Smooth muscle cell (in vitro differentiated cells): ENCODE results near the gene ARID3B. TPM values are rescaled to one million over a fixed set of nuclear protein-coding genes. Genes with fewer than 3 reads are reported as not detected.

ENCODE experiments used
- DNase-seq: peaks from one replicate; lab custom pipeline; 2025; ENCODE audit not compliant: unreplicated experiment; lab: John Stamatoyannopoulos, UW
- H2AFZ ChIP-seq: fragments of 200-600 bp; sonication (generic); 2 replicates; pipeline ENCODE4 v1.6.0; 2016; ENCODE audit warnings: antibody characterized with exemption, low read depth, mild to moderate bottlenecking
- H3F3A ChIP-seq: fragments of 200-600 bp; sonication (generic); 2 replicates; pipeline ENCODE4 v1.6.0; 2017; ENCODE audit warnings: antibody characterized with exemption, low read depth
- H3K27ac ChIP-seq: fragments of 200-600 bp; sonication (generic); 2 replicates; pipeline ENCODE4 v1.5.1; 2016; ENCODE audit warnings: low read depth, mild to moderate bottlenecking
- H3K27me3 ChIP-seq: fragments of 200-600 bp; sonication (generic); 2 replicates; pipeline ENCODE4 v1.6.1; 2016; ENCODE audit warnings: low read depth, mild to moderate bottlenecking
- H3K36me3 ChIP-seq: fragments of 200-600 bp; sonication (generic); 2 replicates; pipeline ENCODE4 v1.5.1; 2016; ENCODE audit warnings: low read depth
- H3K4me1 ChIP-seq: fragments of 200-600 bp; sonication (generic); 2 replicates; pipeline ENCODE4 v1.5.1; 2016; ENCODE audit warnings: low read depth
- H3K4me2 ChIP-seq: fragments of 200-600 bp; sonication (generic); 2 replicates; pipeline ENCODE4 v1.6.0; 2016; ENCODE audit warnings: mild to moderate bottlenecking
- H3K4me3 ChIP-seq: fragments of 200-600 bp; sonication (generic); 2 replicates; pipeline ENCODE4 v1.5.1; 2016; ENCODE audit warnings: mild to moderate bottlenecking
- H3K79me2 ChIP-seq: fragments of 200-600 bp; sonication (generic); 2 replicates; pipeline ENCODE4 v1.6.0; 2016; ENCODE audit warnings: low read depth, mild to moderate bottlenecking
- H3K9ac ChIP-seq: fragments of 200-600 bp; sonication (generic); 2 replicates; pipeline ENCODE4 v1.6.0; 2016; ENCODE audit warnings: low read depth
- H3K9me3 ChIP-seq: fragments of 200-600 bp; sonication (generic); replicated peaks from 2 replicates; pipeline ENCODE4 v1.5.1; 2016; ENCODE audit warnings: low read depth
- H4K20me1 ChIP-seq: fragments of 200-600 bp; sonication (generic); 2 replicates; pipeline ENCODE4 v1.6.0; 2016; ENCODE audit warnings: low read depth
- WGBS: methylation state at CpG from one replicate; pipeline ENCODE4 v1.1.7; 2016; ENCODE audit warnings: low lambda C conversion rate; 5-methylcytosine and 5-hydroxymethylcytosine counted together
- polyA plus RNA-seq: library from polyadenylated mRNA; unstranded; fragments of >200 nt; fragmentation: Nextera tagmentation; extraction: Ambion mirVana; gene quantifications from 2 replicates; pipeline ENCODE4 v1.2.1, GENCODE V29; 2016
- total RNA-seq: library from RNA; depleted of rRNA; stranded (reverse); fragments of >200 nt; gene quantifications from 2 replicates; pipeline ENCODE4 v1.2.3, GENCODE V29; 2014
- TF ChIP-seq, protein P1 (sequence below): fragments of 200-600 bp; sonication (generic); IDR thresholded peaks from 2 replicates; pipeline ENCODE4 v1.5.1; 2017; ENCODE audit warnings: borderline replicate concordance, mild to moderate bottlenecking, antibody characterized with exemption; ENCODE audit not compliant: insufficient read depth, poor library complexity, severe bottlenecking

ARID3B gene
- total and polyA plus RNA-seq, 2 experiments from 2014 or later: 7.2 to 7.7 TPM

DNA sequence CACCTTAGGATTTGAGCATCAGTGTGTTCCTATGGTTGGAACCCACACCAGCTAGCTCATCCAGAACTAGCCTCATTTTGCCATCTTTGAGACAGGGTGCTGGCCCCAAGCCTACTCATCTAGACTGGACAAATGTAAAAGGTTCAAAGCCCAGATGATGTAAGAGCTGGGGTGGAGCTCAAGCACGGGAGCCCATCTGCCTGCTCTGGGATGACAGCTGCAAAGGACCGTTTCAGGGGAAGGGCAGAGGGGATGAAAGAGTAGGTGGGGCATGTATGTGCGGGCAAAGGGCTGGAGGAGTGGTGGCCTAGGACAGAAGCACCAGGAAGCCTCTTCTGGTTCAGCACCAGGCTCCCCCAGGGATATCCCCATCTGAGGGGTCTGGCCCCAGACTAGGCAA is 90.4 kb downstream of the ARID3B start:
- Histone ChIP-seq H3K9ac (no peak overlapping the region), H3K4me2 (no peak overlapping the region), H3K27me3 (no peaks in the 10 kb centered on the region), H2AFZ (no peak overlapping the region), H3K9me3 (no peaks in the 10 kb centered on the region), H3K4me3 (no peak overlapping the region), H3K27ac (no peak overlapping the region), H3F3A (peaks cover 4% of the 10 kb centered on the region), H3K79me2 (no peaks in the 10 kb centered on the region), H4K20me1 (peaks cover 89% of the 10 kb centered on the region), H3K4me1 (no peaks in the 10 kb centered on the region), H3K36me3 (no peaks in the 10 kb centered on the region)
- WGBS: 88% methylated on average over 3 of the region's 3 CpGs
- TF ChIP-seq, protein P1, sequence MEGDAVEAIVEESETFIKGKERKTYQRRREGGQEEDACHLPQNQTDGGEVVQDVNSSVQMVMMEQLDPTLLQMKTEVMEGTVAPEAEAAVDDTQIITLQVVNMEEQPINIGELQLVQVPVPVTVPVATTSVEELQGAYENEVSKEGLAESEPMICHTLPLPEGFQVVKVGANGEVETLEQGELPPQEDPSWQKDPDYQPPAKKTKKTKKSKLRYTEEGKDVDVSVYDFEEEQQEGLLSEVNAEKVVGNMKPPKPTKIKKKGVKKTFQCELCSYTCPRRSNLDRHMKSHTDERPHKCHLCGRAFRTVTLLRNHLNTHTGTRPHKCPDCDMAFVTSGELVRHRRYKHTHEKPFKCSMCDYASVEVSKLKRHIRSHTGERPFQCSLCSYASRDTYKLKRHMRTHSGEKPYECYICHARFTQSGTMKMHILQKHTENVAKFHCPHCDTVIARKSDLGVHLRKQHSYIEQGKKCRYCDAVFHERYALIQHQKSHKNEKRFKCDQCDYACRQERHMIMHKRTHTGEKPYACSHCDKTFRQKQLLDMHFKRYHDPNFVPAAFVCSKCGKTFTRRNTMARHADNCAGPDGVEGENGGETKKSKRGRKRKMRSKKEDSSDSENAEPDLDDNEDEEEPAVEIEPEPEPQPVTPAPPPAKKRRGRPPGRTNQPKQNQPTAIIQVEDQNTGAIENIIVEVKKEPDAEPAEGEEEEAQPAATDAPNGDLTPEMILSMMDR: no peak
- no peak for DNase-seq

DNA sequence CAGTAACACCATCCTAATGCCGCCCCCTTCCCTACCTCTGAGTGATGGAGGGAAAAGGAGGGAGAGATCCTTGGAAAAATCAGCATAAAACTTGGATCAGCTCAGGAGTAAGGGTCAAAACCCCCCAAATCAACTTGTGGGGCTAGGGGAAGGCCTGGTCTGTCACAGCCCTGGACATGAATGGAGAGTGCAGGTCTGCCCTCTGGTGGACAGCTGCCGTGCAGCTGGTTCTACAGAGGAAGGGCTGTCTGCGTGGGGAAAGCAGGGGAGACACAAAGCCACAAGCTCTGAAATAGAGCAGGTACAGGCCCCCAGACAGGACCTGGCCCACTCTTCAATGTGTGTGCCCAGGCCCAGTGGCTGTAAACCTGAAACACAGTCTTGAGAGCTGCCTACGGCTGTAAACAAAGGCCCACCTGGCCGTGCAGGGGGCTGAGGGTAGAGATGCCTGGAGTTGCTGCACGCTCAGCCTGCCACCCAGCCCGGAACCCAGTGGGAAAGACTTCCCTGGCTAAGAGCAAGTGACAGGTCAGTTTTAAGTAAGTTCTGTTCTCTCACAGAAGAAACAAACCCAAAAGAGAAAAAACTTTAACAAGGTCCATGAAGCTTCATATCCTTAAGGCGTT is 91.0 kb downstream of the ARID3B start:
- TF ChIP-seq, protein P1: peak; percentile 65
- H3K27ac ChIP-seq: no peak overlapping the region
- H2AFZ ChIP-seq: no peak overlapping the region
- no peaks in the 10 kb centered on the region for H3K27me3 ChIP-seq
- no peaks in the 10 kb centered on the region for H3K4me1 ChIP-seq
- no peak overlapping the region for H3K9ac ChIP-seq
- no peaks in the 10 kb centered on the region for H3K9me3 ChIP-seq
- peaks cover 4% of the 10 kb centered on the region for H3F3A ChIP-seq
- H3K79me2 ChIP-seq: no peaks in the 10 kb centered on the region
- no peaks in the 10 kb centered on the region for H3K36me3 ChIP-seq
- H3K4me3 ChIP-seq: no peak overlapping the region
- 74% methylated on average over 8 of the region's 8 CpGs for WGBS
- no peak overlapping the region for H3K4me2 ChIP-seq
- DNase-seq: no peak
- peaks cover 87% of the 10 kb centered on the region for H4K20me1 ChIP-seq

- Histone ChIP-seq H3K36me3 (no peaks in the 10 kb centered on the region), H4K20me1 (peaks cover 86% of the 10 kb centered on the region)
- WGBS: 96% methylated on average over 9 of the region's 9 CpGs
These were observed 91.6 kb downstream of the ARID3B start for GRCh38 chr15:74632601-74633000.

GRCh38 chr15:74633781-74634180 is 92.8 kb downstream of the ARID3B start:
- TF ChIP-seq, protein P1: no peak
- DNase-seq: no peak
- Histone ChIP-seq H3K27me3 (no peaks in the 10 kb centered on the region), H3K9ac (no peak overlapping the region), H3K36me3 (no peaks in the 10 kb centered on the region), H2AFZ (no peak overlapping the region), H3K4me1 (no peaks in the 10 kb centered on the region), H3K4me2 (no peak overlapping the region), H4K20me1 (peaks cover 80% of the 10 kb centered on the region), H3K27ac (no peak overlapping the region), H3K79me2 (no peaks in the 10 kb centered on the region), H3F3A (peaks cover 4% of the 10 kb centered on the region), H3K9me3 (no peaks in the 10 kb centered on the region), H3K4me3 (no peak overlapping the region)
- WGBS: 91% methylated on average over 2 of the region's 2 CpGs

More at GRCh38 chr15:74632601-74633000, 91.6 kb downstream of the ARID3B start:
- no peaks in the 10 kb centered on the region for H3K4me1 ChIP-seq
- H3K27me3 ChIP-seq: no peaks in the 10 kb centered on the region
- H3K27ac ChIP-seq: no peak overlapping the region
- H3K4me2 ChIP-seq: no peak overlapping the region
- no peaks in the 10 kb centered on the region for H3K79me2 ChIP-seq
- H3K4me3 ChIP-seq: no peak overlapping the region
- TF ChIP-seq, protein P1: no peak
- H3F3A ChIP-seq: peaks cover 4% of the 10 kb centered on the region
- H3K9ac ChIP-seq: no peak overlapping the region
- no peak for DNase-seq
- no peaks in the 10 kb centered on the region for H3K9me3 ChIP-seq
- no peak overlapping the region for H2AFZ ChIP-seq
